ENCODE data around the gene SH3GLB2.
"Not testable (repeated sequence)": the region's sequence is repeated elsewhere in the genome, so short reads cannot be mapped to it uniquely, and the experiment has no call there.

SH3GLB2 gene

GRCh38 chr9:128998462-128998861, 29.7 kb downstream of the SH3GLB2 start:
- DNase-seq (ENCODE audit: low spot score), result no peak

GRCh38 chr9:128995791-128996190, 32.3 kb downstream of the SH3GLB2 start:
- no peak for DNase-seq (ENCODE audit: low spot score)

GRCh38 chr9:128992995-128993394, 35.1 kb downstream of the SH3GLB2 start:
- no peak for DNase-seq (ENCODE audit: low spot score)

- DNase-seq (ENCODE audit: low spot score), result no peak
Measured at GRCh38 chr9:128987805-128988204, 40.3 kb downstream of the SH3GLB2 start.

- no peak for DNase-seq (ENCODE audit: low spot score)
Measured at GRCh38 chr9:128986671-128987070, 41.5 kb downstream of the SH3GLB2 start.

- DNase-seq (ENCODE audit: low spot score), result no peak
Measured at GRCh38 chr9:128983536-128983935, 44.6 kb downstream of the SH3GLB2 start.

- DNase-seq (ENCODE audit: low spot score), result no peak
Measured at GRCh38 chr9:128979111-128979510, 49.0 kb downstream of the SH3GLB2 start.

- DNase-seq (ENCODE audit: low spot score), result no peak
Measured at GRCh38 chr9:128972956-128973355, 55.2 kb downstream of the SH3GLB2 start.

- DNase-seq (ENCODE audit: low spot score), result no peak
Measured at GRCh38 chr9:128969491-128969890, 58.6 kb downstream of the SH3GLB2 start.

GRCh38 chr9:128961403-128961802, 66.7 kb downstream of the SH3GLB2 start:
- DNase-seq (ENCODE audit: low spot score), result not testable (repeated sequence)

All from CD4-positive, alpha-beta T cell treated with Interleukin-6 at 100 ng/mL for 8 hours (primary cell).